CD4-positive, alpha-beta memory T cell (primary cell): ENCODE results near the gene CCT8L2. TPM values are rescaled to one million over a fixed set of nuclear protein-coding genes. Genes with fewer than 3 reads are reported as not detected.
"Not testable (repeated sequence)": the region's sequence is repeated elsewhere in the genome, so short reads cannot be mapped to it uniquely, and the experiment has no call there.

Experiments
- CTCF ChIA-PET: fragments of 350-600 bp; sonication (Branson Sonifier 250); formaldehyde crosslinking; loops from one replicate; lab custom pipeline; 2021; ENCODE audit warnings: inconsistent platforms; ENCODE audit not compliant: partially characterized antibody; lab: Charles Lee
- POLR2A ChIA-PET: fragments of 350-600 bp; sonication (Branson Sonifier 250); formaldehyde crosslinking; loops from one replicate; lab custom pipeline; 2021; ENCODE audit not compliant: partially characterized antibody; lab: Charles Lee
- DNase-seq, 5 donors: peaks; one replicate each; pipeline versions ENCODE4 v3.0.0 to v3.0.0-alpha.2; 2020 to 2022; ENCODE audit warnings: mixed read lengths in 1 of 5
- H3K27ac ChIP-seq: one replicate; pipeline ENCODE4 v1.7.0; 2013; ENCODE audit warnings: low read depth, low read length
- H3K27me3 ChIP-seq: 2 replicates; pipeline ENCODE4 v1.7.0; 2013; ENCODE audit warnings: mild to moderate bottlenecking, low read length, moderate library complexity; ENCODE audit not compliant: insufficient read depth
- H3K36me3 ChIP-seq: 2 replicates; pipeline ENCODE4 v1.7.0; 2013; ENCODE audit warnings: mild to moderate bottlenecking, low read length, moderate library complexity; ENCODE audit not compliant: insufficient read depth
- H3K4me1 ChIP-seq: 2 replicates; pipeline ENCODE4 v1.7.0; 2013; ENCODE audit warnings: mild to moderate bottlenecking, low read length, moderate library complexity; ENCODE audit not compliant: insufficient read depth
- H3K4me3 ChIP-seq, 2 donors: one replicate each; pipeline ENCODE4 v1.7.0; 2013; ENCODE audit warnings: low read length in 2 of 2, mild to moderate bottlenecking in 1 of 2
- H3K9me3 ChIP-seq, 2 donors: one replicate each; pipeline ENCODE4 v1.7.0; 2013; ENCODE audit warnings: low read length in 2 of 2, control low read depth in 1 of 2; ENCODE audit not compliant: control insufficient read depth in 1 of 2
- H3K27ac Mint-ChIP-seq, 7 donors: one replicate each; pipeline ENCODE4 v1.8.0; 2020 to 2021; ENCODE audit warnings: mixed read lengths in 7 of 7, mild to moderate bottlenecking in 6 of 7, inconsistent platforms in 3 of 7, moderate library complexity in 3 of 7
- H3K27me3 Mint-ChIP-seq, 2 donors: one replicate each; pipeline ENCODE4 v1.8.0; 2020 to 2021; ENCODE audit warnings: mixed read lengths in 2 of 2
- H3K36me3 Mint-ChIP-seq, 2 donors: one replicate each; pipeline ENCODE4 v1.8.0; 2020 to 2021; ENCODE audit warnings: mixed read lengths in 2 of 2, inconsistent platforms in 1 of 2, mild to moderate bottlenecking in 1 of 2
- H3K4me1 Mint-ChIP-seq, 4 donors: one replicate each; pipeline ENCODE4 v1.8.0; 2020 to 2021; ENCODE audit warnings: mixed read lengths in 4 of 4, mild to moderate bottlenecking in 1 of 4
- H3K4me3 Mint-ChIP-seq, 8 donors: one replicate each; pipeline ENCODE4 v1.8.0; 2020 to 2021; ENCODE audit warnings: mixed read lengths in 8 of 8, mild to moderate bottlenecking in 7 of 8, moderate library complexity in 6 of 8, inconsistent platforms in 3 of 8
- H3K9me3 Mint-ChIP-seq, 8 donors: one replicate each; pipeline ENCODE4 v1.8.0; 2020 to 2021; ENCODE audit warnings: mixed read lengths in 8 of 8, mild to moderate bottlenecking in 5 of 8, inconsistent platforms in 3 of 8, moderate library complexity in 1 of 8
- intact Hi-C: fragments of 100-400 bp; cut with micrococcal nuclease; formaldehyde crosslinking; loops from one replicate; pipeline ENCODE4 v1.15.1; 2023
- polyA plus RNA-seq, 2 donors: library from polyadenylated mRNA; unstranded; fragments of 300-500 nt; fragmentation: Illumina TruSeq; gene quantifications; one replicate each; pipeline ENCODE4 v1.2.3, GENCODE V29; 2021
- total RNA-seq, 2 experiments: library from RNA; stranded (reverse); gene quantifications; one replicate each; pipeline ENCODE4 v1.2.3, GENCODE V29; 2021

The CCT8L2 gene
- total and polyA plus RNA-seq, 4 experiments from 2014 or later = not detected

- H3K36me3 Mint-ChIP-seq, H3K4me3 ChIP-seq, H3K27ac ChIP-seq, H3K4me3 Mint-ChIP-seq, H3K4me1 ChIP-seq, H3K27me3 Mint-ChIP-seq, H3K9me3 ChIP-seq, intact Hi-C loops, POLR2A ChIA-PET, H3K27me3 ChIP-seq, H3K4me1 Mint-ChIP-seq, H3K27ac Mint-ChIP-seq, H3K9me3 Mint-ChIP-seq, CTCF ChIA-PET, DNase-seq, H3K36me3 ChIP-seq: not testable (repeated sequence)
Measured at GRCh38 chr22:16561093-16561658, 31.4 kb downstream of the CCT8L2 start.

- H3K27me3 ChIP-seq, H3K36me3 Mint-ChIP-seq, H3K4me3 ChIP-seq, H3K36me3 ChIP-seq, H3K9me3 Mint-ChIP-seq, H3K4me3 Mint-ChIP-seq, H3K27ac ChIP-seq, H3K27me3 Mint-ChIP-seq, DNase-seq, intact Hi-C loops, H3K4me1 ChIP-seq, POLR2A ChIA-PET, CTCF ChIA-PET, H3K9me3 ChIP-seq, H3K4me1 Mint-ChIP-seq, H3K27ac Mint-ChIP-seq: not testable (repeated sequence)
Measured at GRCh38 chr22:16560651-16561050, 32.0 kb downstream of the CCT8L2 start.

- intact Hi-C loops, POLR2A ChIA-PET, H3K4me3 Mint-ChIP-seq: not testable (repeated sequence)
Measured at GRCh38 chr22:16559996-16560395, 32.6 kb downstream of the CCT8L2 start.

GRCh38 chr22:16559056-16559955 lies 33.3 kb downstream of the CCT8L2 start:
- DNase-seq = peak in 1 of 5 donors; percentile 46
- Histone ChIP-seq H3K4me1 (no peaks in the 10 kb centered on the region), H3K9me3 (no peaks in the 10 kb centered on the region), H3K36me3 (no peaks in the 10 kb centered on the region), H3K27ac (no peak overlapping the region), H3K4me3 (no peak overlapping the region), H3K27me3 (no peaks in the 10 kb centered on the region)
- no peaks in the 10 kb centered on the region for H3K36me3 Mint-ChIP-seq
- no peaks in the 10 kb centered on the region for H3K4me1 Mint-ChIP-seq
- peaks cover 0 to 15% (median 10%) of the 10 kb centered on the region in 8 donors for H3K9me3 Mint-ChIP-seq
- intact Hi-C loops = no loop called here
- no peak overlapping the region for H3K27ac Mint-ChIP-seq
- ChIA-PET CTCF (no interaction called here), POLR2A (no interaction called here)
- H3K27me3 Mint-ChIP-seq = no peaks in the 10 kb centered on the region
- no peak overlapping the region for H3K4me3 Mint-ChIP-seq

More at GRCh38 chr22:16559996-16560395, 32.6 kb downstream of the CCT8L2 start:
- H3K4me1 ChIP-seq, CTCF ChIA-PET, H3K27me3 Mint-ChIP-seq, H3K27ac Mint-ChIP-seq, H3K4me3 ChIP-seq, DNase-seq, H3K27ac ChIP-seq, H3K4me1 Mint-ChIP-seq, H3K27me3 ChIP-seq, H3K36me3 ChIP-seq, H3K9me3 ChIP-seq, H3K36me3 Mint-ChIP-seq: not testable (repeated sequence)
- H3K9me3 Mint-ChIP-seq = peaks cover 0 to 12% (median 8%) of the 10 kb centered on the region in 8 donors

GRCh38 chr22:16558376-16558945 lies 34.1 kb downstream of the CCT8L2 start:
- DNase-seq, intact Hi-C loops, H3K27ac ChIP-seq, H3K4me1 ChIP-seq, POLR2A ChIA-PET, H3K4me3 Mint-ChIP-seq, H3K4me3 ChIP-seq, H3K27me3 Mint-ChIP-seq, H3K9me3 ChIP-seq, H3K4me1 Mint-ChIP-seq, H3K36me3 Mint-ChIP-seq, H3K27me3 ChIP-seq, CTCF ChIA-PET, H3K36me3 ChIP-seq, H3K27ac Mint-ChIP-seq: not testable (repeated sequence)
- peaks cover 2 to 24% (median 15%) of the 10 kb centered on the region in 8 donors for H3K9me3 Mint-ChIP-seq

GRCh38 chr22:16557511-16557910 lies 35.1 kb downstream of the CCT8L2 start:
- H3K36me3 ChIP-seq, H3K27me3 Mint-ChIP-seq, H3K4me3 Mint-ChIP-seq, H3K4me1 Mint-ChIP-seq, POLR2A ChIA-PET, intact Hi-C loops, H3K9me3 ChIP-seq, H3K27me3 ChIP-seq, H3K36me3 Mint-ChIP-seq, CTCF ChIA-PET, H3K4me3 ChIP-seq, H3K4me1 ChIP-seq, H3K27ac ChIP-seq: not testable (repeated sequence)
- DNase-seq = peak in 1 of 5 donors; percentile 16
- H3K9me3 Mint-ChIP-seq = peaks cover 2 to 26% (median 14%) of the 10 kb centered on the region in 8 donors
- peak overlapping the region in 1 of 7 donors; percentile 47 for H3K27ac Mint-ChIP-seq

GRCh38 chr22:16555077-16555994 lies 37.3 kb downstream of the CCT8L2 start:
- H3K4me3 Mint-ChIP-seq, H3K4me1 Mint-ChIP-seq, H3K27ac ChIP-seq, H3K27ac Mint-ChIP-seq, intact Hi-C loops, H3K27me3 Mint-ChIP-seq, DNase-seq, H3K36me3 Mint-ChIP-seq, H3K27me3 ChIP-seq, POLR2A ChIA-PET, H3K36me3 ChIP-seq, H3K4me1 ChIP-seq, H3K9me3 ChIP-seq, H3K4me3 ChIP-seq, CTCF ChIA-PET: not testable (repeated sequence)
- peaks cover 2 to 30% (median 14%) of the 10 kb centered on the region in 8 donors for H3K9me3 Mint-ChIP-seq
